OCI-LY3 (cell line): ENCODE data around the gene TMPRSS3.
"Not testable (repeated sequence)": the region's sequence is repeated elsewhere in the genome, so short reads cannot be mapped to it uniquely, and the experiment has no call there.

ENCODE experiments used
- H2AFZ ChIP-seq: fragments of 200-600, 300-600 bp; shearing (Covaris generic); 2 replicates; pipeline ENCODE4 v1.6.0; 2014; ENCODE audit warnings: antibody characterized with exemption, low read depth, low read length
- H3K27ac ChIP-seq: fragments of 200-600, 300-600 bp; sonication (generic); 2 replicates; pipeline ENCODE4 v1.5.1; 2014; ENCODE audit warnings: mild to moderate bottlenecking, low read length, moderate library complexity, mixed read lengths
- H3K27me3 ChIP-seq: fragments of 200-600, 300-600 bp; sonication (generic); 2 replicates; pipeline ENCODE4 v1.6.1; 2014; ENCODE audit warnings: low read depth, low read length, mixed read lengths
- H3K36me3 ChIP-seq: fragments of 200-600, 300-600 bp; sonication (generic); replicated peaks from 2 replicates; pipeline ENCODE3; 2014; ENCODE audit warnings: low read depth, low read length, mixed read lengths
- H3K4me1 ChIP-seq: fragments of 300-600, 200-600 bp; sonication (generic); 2 replicates; pipeline ENCODE4 v1.6.1; 2014; ENCODE audit warnings: low read length, mixed read lengths
- H3K4me2 ChIP-seq: fragments of 200-600, 300-600 bp; sonication (generic); 2 replicates; pipeline ENCODE4 v1.6.1; 2014; ENCODE audit warnings: low read length, mixed read lengths
- H3K4me3 ChIP-seq: fragments of 300-600, 200-600 bp; sonication (generic); 2 replicates; pipeline ENCODE4 v1.5.1; 2014; ENCODE audit warnings: antibody characterized with exemption, mild to moderate bottlenecking, low read length, moderate library complexity
- H3K79me2 ChIP-seq: fragments of 300-600, 200-600 bp; shearing (Covaris generic); 2 replicates; pipeline ENCODE4 v1.6.1; 2014; ENCODE audit warnings: mild to moderate bottlenecking, low read length, mixed read lengths
- H3K9ac ChIP-seq: fragments of 300-600, 200-600 bp; shearing (Covaris generic); 2 replicates; pipeline ENCODE4 v1.6.0; 2014; ENCODE audit warnings: mild to moderate bottlenecking, low read length, moderate library complexity
- H3K9me3 ChIP-seq: fragments of 200-600, 300-600 bp; shearing (Covaris generic); 2 replicates; pipeline ENCODE4 v1.6.1; 2014; ENCODE audit warnings: low read length, mixed read lengths; ENCODE audit not compliant: insufficient read depth
- H4K20me1 ChIP-seq: fragments of 200-600, 300-600 bp; sonication (generic); 2 replicates; pipeline ENCODE4 v1.6.1; 2016; ENCODE audit warnings: low read length, mixed read lengths; ENCODE audit not compliant: insufficient read depth
- CTCF ChIP-seq: fragments of 200-600, 300-600 bp; sonication (generic); IDR thresholded peaks from 2 replicates; pipeline ENCODE4 v1.5.1; 2014; ENCODE audit warnings: antibody characterized with exemption, low read length, low read depth
- EZH2phosphoT487 ChIP-seq: fragments of 200-600 bp; shearing (Covaris generic); IDR thresholded peaks from 2 replicates; pipeline ENCODE4 v1.6.1; 2018; ENCODE audit warnings: antibody characterized with exemption, mixed run types, low read depth

Gene TMPRSS3

DNA sequence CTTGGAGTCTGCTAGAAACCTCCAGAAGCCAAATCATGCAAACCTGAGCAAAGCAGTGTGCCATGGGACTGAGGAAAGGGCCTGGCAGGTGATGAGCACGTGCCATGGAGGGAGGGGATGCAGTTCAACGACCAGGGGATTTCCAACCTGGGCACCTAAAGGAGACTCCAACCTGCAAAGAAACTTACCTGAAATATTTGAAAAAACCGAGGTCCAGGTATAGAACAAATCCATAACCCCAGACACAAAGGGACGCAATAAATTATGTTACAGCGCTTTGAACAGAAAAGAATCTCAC is 16.7 kb upstream of the TMPRSS3 start:
- Histone ChIP-seq H3K79me2 (no peaks in the 10 kb centered on the region), H2AFZ (no peak overlapping the region), H3K9me3 (no peaks in the 10 kb centered on the region), H3K27ac (no peak overlapping the region), H3K27me3 (no peaks in the 10 kb centered on the region), H3K9ac (no peak overlapping the region), H4K20me1 (no peaks in the 10 kb centered on the region), H3K4me2 (no peak overlapping the region), H3K4me3 (no peak overlapping the region), H3K36me3 (no peaks in the 10 kb centered on the region), H3K4me1 (peaks cover 45% of the 10 kb centered on the region)
- TF ChIP-seq EZH2phosphoT487, result no peak
- TF ChIP-seq CTCF, result no peak

GRCh38 chr21:42411891-42412635 is 16.2 kb upstream of the TMPRSS3 start:
- TF ChIP-seq CTCF, result no peak
- no peak for TF ChIP-seq EZH2phosphoT487
- H3K9me3 ChIP-seq, result no peaks in the 10 kb centered on the region
- no peak overlapping the region for H3K9ac ChIP-seq
- H3K79me2 ChIP-seq, result no peaks in the 10 kb centered on the region
- H2AFZ ChIP-seq, result no peak overlapping the region
- no peaks in the 10 kb centered on the region for H3K36me3 ChIP-seq
- H4K20me1 ChIP-seq, result no peaks in the 10 kb centered on the region
- no peaks in the 10 kb centered on the region for H3K27me3 ChIP-seq
- no peak overlapping the region for H3K4me3 ChIP-seq
- peaks cover 43% of the 10 kb centered on the region for H3K4me1 ChIP-seq
- no peak overlapping the region for H3K4me2 ChIP-seq
- H3K27ac ChIP-seq, result no peak overlapping the region

DNA sequence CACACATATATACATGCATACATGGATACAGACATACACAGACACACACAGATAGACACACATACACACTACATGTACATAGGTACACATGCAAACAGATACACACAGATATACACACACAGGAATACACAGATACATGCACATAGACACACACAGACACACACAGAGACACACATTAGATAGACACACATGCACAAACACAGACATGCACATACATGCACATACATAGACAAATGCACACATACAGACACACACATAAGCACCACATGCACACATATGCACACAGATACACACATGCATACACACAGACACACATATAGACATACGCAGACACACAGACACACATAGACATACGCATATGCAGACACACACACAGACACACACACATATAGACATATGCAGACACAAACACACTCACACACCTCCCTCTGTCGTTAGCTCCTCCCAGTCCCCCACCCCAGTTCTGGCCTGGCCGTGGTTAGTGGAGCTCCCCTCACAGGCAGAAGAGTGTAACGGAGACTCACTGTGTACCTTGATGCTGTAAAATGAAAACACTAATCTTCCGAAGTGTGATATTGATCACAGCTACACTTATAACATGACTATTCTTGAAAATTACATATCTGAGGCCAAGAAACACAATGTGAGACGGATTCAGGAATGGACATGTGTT is 15.5 kb upstream of the TMPRSS3 start:
- Histone ChIP-seq H3K79me2 (no peaks in the 10 kb centered on the region), H3K4me1 (peaks cover 48% of the 10 kb centered on the region), H3K4me3 (no peak overlapping the region), H3K27me3 (no peaks in the 10 kb centered on the region), H3K27ac (no peak overlapping the region), H3K4me2 (no peak overlapping the region), H3K9ac (no peak overlapping the region), H3K9me3 (no peaks in the 10 kb centered on the region), H2AFZ (no peak overlapping the region), H4K20me1 (no peaks in the 10 kb centered on the region), H3K36me3 (no peaks in the 10 kb centered on the region)
- TF ChIP-seq EZH2phosphoT487 (no peak), CTCF (no peak)

- H3K27me3 ChIP-seq, result no peaks in the 10 kb centered on the region
- peaks cover 29% of the 10 kb centered on the region for H3K4me1 ChIP-seq
- H3K27ac ChIP-seq, result no peak overlapping the region
- H3K9ac ChIP-seq, result no peak overlapping the region
- no peak for TF ChIP-seq EZH2phosphoT487
- no peak for TF ChIP-seq CTCF
- no peak overlapping the region for H3K4me2 ChIP-seq
- no peaks in the 10 kb centered on the region for H4K20me1 ChIP-seq
- H2AFZ ChIP-seq, result no peak overlapping the region
- no peak overlapping the region for H3K4me3 ChIP-seq
- no peaks in the 10 kb centered on the region for H3K79me2 ChIP-seq
- H3K9me3 ChIP-seq, result no peaks in the 10 kb centered on the region
- H3K36me3 ChIP-seq, result no peaks in the 10 kb centered on the region
Measured at GRCh38 chr21:42409366-42409765, 13.5 kb upstream of the TMPRSS3 start.

GRCh38 chr21:42408718-42409117 is 12.9 kb upstream of the TMPRSS3 start:
- H2AFZ ChIP-seq, H3K4me2 ChIP-seq, H3K9ac ChIP-seq, H3K79me2 ChIP-seq, H3K27ac ChIP-seq, H3K4me3 ChIP-seq, H3K9me3 ChIP-seq, H4K20me1 ChIP-seq, H3K36me3 ChIP-seq, H3K27me3 ChIP-seq: not testable (repeated sequence)
- peaks cover 23% of the 10 kb centered on the region for H3K4me1 ChIP-seq
